IMR-90 (cell line): ENCODE measurements around the gene PSKH1. TPM values are rescaled to one million over a fixed set of nuclear protein-coding genes. Genes with fewer than 3 reads are reported as not detected.

Experiments used
- ATAC-seq: fragments of 200-7000 bp; cut with Tn5 transposase; 2 replicates; pipeline ENCODE4 v1.9.1; 2020; ENCODE audit warnings: low read depth, mild to moderate bottlenecking, moderate library complexity
- BruUV-seq: library from RNA; stranded (reverse); fragments of 400-500 nt; replicated peaks from 2 replicates; lab custom pipeline; 2021; lab: Mats Ljungman, UMichigan
- CTCF ChIA-PET: fragments of 300-600 bp; formaldehyde crosslinking; extraction: SDS; loops from one replicate; lab custom pipeline; 2021; ENCODE audit warnings: antibody characterized with exemption; lab: Yijun Ruan, JAX
- POLR2A ChIA-PET: fragments of 300-600 bp; sonication (Branson Sonifier 250); formaldehyde crosslinking; loops from one replicate; lab custom pipeline; 2022; ENCODE audit warnings: antibody characterized with exemption; ENCODE audit not compliant: unreplicated experiment; lab: Charles Lee
- DNase-seq: peaks from one replicate; pipeline ENCODE4 v3.0.0; 2013
- H2AFZ ChIP-seq: replicated peaks from 2 replicates; pipeline ENCODE3; 2013; ENCODE audit warnings: low read length, mild to moderate bottlenecking; ENCODE audit not compliant: poor library complexity
- H2AK5ac ChIP-seq: 2 replicates; pipeline ENCODE4 v1.6.1; 2013; ENCODE audit warnings: low read depth, low read length, inconsistent platforms
- H2AK9ac ChIP-seq: replicated peaks from 2 replicates; pipeline ENCODE3; 2013; ENCODE audit warnings: mild to moderate bottlenecking, low read depth, low read length, moderate library complexity; ENCODE audit not compliant: poor library complexity
- H2BK120ac ChIP-seq: 2 replicates; pipeline ENCODE4 v1.6.1; 2013; ENCODE audit warnings: low read depth, low read length, inconsistent platforms
- H2BK15ac ChIP-seq: 3 replicates; pipeline ENCODE4 v1.6.1; 2013; ENCODE audit warnings: low read depth, low read length, inconsistent platforms
- H2BK20ac ChIP-seq: 2 replicates; pipeline ENCODE4 v1.6.1; 2013; ENCODE audit warnings: low read depth, mild to moderate bottlenecking, inconsistent platforms, low read length, moderate library complexity
- H2BK5ac ChIP-seq: 2 replicates; pipeline ENCODE4 v1.6.1; 2013; ENCODE audit warnings: mild to moderate bottlenecking, low read depth, low read length, inconsistent platforms; ENCODE audit not compliant: poor library complexity, severe bottlenecking
- H3K14ac ChIP-seq: replicated peaks from 2 replicates; pipeline ENCODE4 v1.6.1; 2013; ENCODE audit warnings: low read depth, low read length, inconsistent platforms
- H3K18ac ChIP-seq: 2 replicates; pipeline ENCODE4 v1.6.1; 2013; ENCODE audit warnings: low read depth, low read length, control low read depth
- H3K23ac ChIP-seq: 2 replicates; pipeline ENCODE4 v1.6.1; 2013; ENCODE audit warnings: low read depth, low read length, inconsistent platforms
- H3K27ac ChIP-seq: 2 replicates; pipeline ENCODE4 v1.5.1; 2013; ENCODE audit warnings: mild to moderate bottlenecking, control low read depth, low read length; ENCODE audit not compliant: insufficient read depth
- H3K27me3 ChIP-seq: 2 replicates; pipeline ENCODE4 v1.6.1; 2013; ENCODE audit warnings: low read length; ENCODE audit not compliant: control insufficient read depth, insufficient read depth
- H3K36me3 ChIP-seq: 2 replicates; pipeline ENCODE4 v1.6.1; 2013; ENCODE audit warnings: low read length, mixed read lengths; ENCODE audit not compliant: control insufficient read depth, insufficient read depth
- H3K4ac ChIP-seq: 2 replicates; pipeline ENCODE4 v1.6.1; 2013; ENCODE audit warnings: low read depth, low read length, inconsistent platforms
- H3K4me1 ChIP-seq: 2 replicates; pipeline ENCODE4 v1.6.1; 2013; ENCODE audit warnings: low read length, mixed read lengths; ENCODE audit not compliant: control insufficient read depth, insufficient read depth
- H3K4me2 ChIP-seq: 2 replicates; pipeline ENCODE4 v1.6.1; 2013; ENCODE audit warnings: low read depth, mild to moderate bottlenecking, control low read depth, low read length, moderate library complexity
- H3K4me3 ChIP-seq: 2 replicates; pipeline ENCODE4 v1.5.1; 2013; ENCODE audit warnings: low read depth, mild to moderate bottlenecking, control low read depth, low read length, moderate library complexity; ENCODE audit not compliant: insufficient read depth
- H3K56ac ChIP-seq: 2 replicates; pipeline ENCODE4 v1.6.1; 2013; ENCODE audit warnings: low read length, inconsistent platforms; ENCODE audit not compliant: insufficient read depth; ENCODE audit errors: extremely low read depth
- H3K79me1 ChIP-seq, 2 experiments: 2 replicates each; pipeline ENCODE4 v1.6.1; 2013; ENCODE audit warnings: low read length in 2 of 2, inconsistent platforms in 1 of 2, low read depth in 1 of 2
- H3K9ac ChIP-seq: 2 replicates; pipeline ENCODE4 v1.6.1; 2013; ENCODE audit warnings: low read depth, low read length, control low read depth
- H3K9me1 ChIP-seq: 2 replicates; pipeline ENCODE4 v1.6.1; 2013; ENCODE audit warnings: low read length, inconsistent platforms; ENCODE audit not compliant: insufficient read depth
- H3K9me3 ChIP-seq: 2 replicates; pipeline ENCODE4 v1.6.1; 2013; ENCODE audit warnings: low read length; ENCODE audit not compliant: control insufficient read depth, insufficient read depth
- H4K20me1 ChIP-seq: 2 replicates; pipeline ENCODE4 v1.6.1; 2013; ENCODE audit warnings: low read length, inconsistent platforms; ENCODE audit not compliant: insufficient read depth
- H4K5ac ChIP-seq: 2 replicates; pipeline ENCODE4 v1.6.1; 2013; ENCODE audit warnings: mild to moderate bottlenecking, low read depth, low read length, control low read depth
- H4K8ac ChIP-seq, 2 experiments: 2 replicates each; pipeline ENCODE4 v1.6.1; 2013; ENCODE audit warnings: low read depth in 2 of 2, low read length in 2 of 2, control low read depth in 1 of 2, inconsistent platforms in 1 of 2
- H4K91ac ChIP-seq: 2 replicates; pipeline ENCODE4 v1.6.1; 2013; ENCODE audit warnings: low read depth, low read length, inconsistent platforms; ENCODE audit not compliant: insufficient read depth
- BHLHE40 ChIP-seq: fragments of 150-350 bp; IDR thresholded peaks from 2 replicates; pipeline ENCODE4 v1.6.1; 2016; ENCODE audit warnings: mild to moderate bottlenecking, low read depth, low read length
- CEBPB ChIP-seq: IDR thresholded peaks from 2 replicates; pipeline ENCODE4 v1.6.1; 2012; ENCODE audit warnings: low read depth, low read length, improper control_type of control experiment
- CHD1 ChIP-seq: IDR thresholded peaks from 2 replicates; pipeline ENCODE4 v1.6.1; 2012; ENCODE audit warnings: low read depth, low read length, improper control_type of control experiment
- ELK1 ChIP-seq: fragments of 150-350 bp; IDR thresholded peaks from 2 replicates; pipeline ENCODE4 v1.6.1; 2016; ENCODE audit warnings: low read depth, mild to moderate bottlenecking, low read length, moderate library complexity, borderline replicate concordance
- FOS ChIP-seq: fragments of 150-350 bp; IDR thresholded peaks from 2 replicates; pipeline ENCODE4 v1.6.1; 2016; ENCODE audit warnings: low read depth, low read length
- MAFK ChIP-seq: IDR thresholded peaks from 2 replicates; pipeline ENCODE4 v1.6.1; 2012; ENCODE audit warnings: low read depth, low read length, improper control_type of control experiment
- MAZ ChIP-seq: IDR thresholded peaks from 2 replicates; pipeline ENCODE4 v1.6.1; 2012; ENCODE audit warnings: low read depth, mild to moderate bottlenecking, low read length, improper control_type of control experiment, moderate library complexity, borderline replicate concordance
- MXI1 ChIP-seq: IDR thresholded peaks from 2 replicates; pipeline ENCODE4 v1.6.1; 2012; ENCODE audit warnings: low read depth, mild to moderate bottlenecking, low read length, moderate library complexity, borderline replicate concordance
- NFE2L2 ChIP-seq: fragments of 150-350 bp; IDR thresholded peaks from 2 replicates; pipeline ENCODE4 v1.6.1; 2016; ENCODE audit warnings: low read depth, mild to moderate bottlenecking, low read length
- POLR2A ChIP-seq: IDR thresholded peaks from 2 replicates; pipeline ENCODE4 v1.6.1; 2012; ENCODE audit warnings: mild to moderate bottlenecking, low read depth, low read length
- RAD21 ChIP-seq: IDR thresholded peaks from 2 replicates; pipeline ENCODE4 v1.6.1; 2012; ENCODE audit warnings: low read length, improper control_type of control experiment
- RCOR1 ChIP-seq: IDR thresholded peaks from 2 replicates; pipeline ENCODE4 v1.6.1; 2012; ENCODE audit warnings: mild to moderate bottlenecking, low read length, improper control_type of control experiment; ENCODE audit not compliant: insufficient replicate concordance
- RFX5 ChIP-seq: IDR thresholded peaks from 2 replicates; pipeline ENCODE4 v1.8.0; 2012; ENCODE audit warnings: low read depth, mild to moderate bottlenecking, low read length, moderate library complexity
- SMC3 ChIP-seq: fragments of 150-350 bp; IDR thresholded peaks from 2 replicates; pipeline ENCODE4 v1.6.1; 2016; ENCODE audit warnings: low read depth, mild to moderate bottlenecking, antibody characterized with exemption, low read length, moderate library complexity
- WGBS, 2 experiments: methylation state at CpG; one replicate each; pipeline versions ENCODE4 v1.1.5 to v1.1.7; 2013; ENCODE audit warnings: missing lambda C conversion rate in 2 of 2; ENCODE audit not compliant: insufficient read length in 1 of 2; ENCODE audit errors: extremely low coverage in 2 of 2; 5-methylcytosine and 5-hydroxymethylcytosine counted together
- dilution Hi-C: fragments of 300-500 bp; cut with HindIII; formaldehyde crosslinking; loops from one replicate; pipeline ENCODE4 v1.14.3; 2018; ENCODE audit warnings: low sequenced_read_pairs; ENCODE audit not compliant: unreplicated experiment
- in situ Hi-C: fragments of 300-500 bp; cut with MboI; formaldehyde crosslinking; loops from 3 replicates; pipeline ENCODE4 v1.14.3; 2019; ENCODE audit warnings: low sequenced_read_pairs, inconsistent platforms, mixed read lengths
- intact Hi-C: fragments of 100-400 bp; cut with micrococcal nuclease; formaldehyde crosslinking; loops from 2 replicates; pipeline ENCODE4 v1.10.0; 2022
- polyA plus RNA-seq, 3 experiments: library from polyadenylated mRNA; depleted of rRNA; stranded (reverse); fragments of >200 nt; gene quantifications; 2 replicates each; pipeline ENCODE4 v1.2.3, GENCODE V29; 2012; ENCODE audit warnings: low replicate concordance in 1 of 3
- total RNA-seq: library from RNA; depleted of rRNA; stranded (reverse); fragments of >200 nt; gene quantifications from 2 replicates; pipeline ENCODE4 v1.2.3, GENCODE V29; 2012
- TF ChIP-seq, protein P1 (sequence below): fragments of 150-350 bp; IDR thresholded peaks from 2 replicates; pipeline ENCODE4 v1.6.1; 2017; ENCODE audit warnings: mild to moderate bottlenecking, antibody characterized with exemption, low read length, low read depth
- TF ChIP-seq, protein P2 (sequence below): conservative IDR thresholded peaks from 2 replicates; pipeline ENCODE4 v1.5.1; 2012; ENCODE audit warnings: mild to moderate bottlenecking, low read depth, low read length, improper control_type of control experiment

The PSKH1 gene
- total and polyA plus RNA-seq, 2 of the 4 experiments (the other 2 are of a cell fraction): 11.5 to 26.7 TPM

- WGBS, 2 experiments: 88% methylated on average over 4 of the region's 12 CpGs; no CpG with 5 or more reads in 1 of the 2 experiments
- no TSS peak for BruUV-seq
- Histone ChIP-seq H2BK5ac (no peak overlapping the region), H3K56ac (no peak overlapping the region), H3K9ac (no peak overlapping the region), H2AK9ac (no peak overlapping the region), H3K36me3 (peaks cover 83% of the 10 kb centered on the region), H3K4me3 (no peak overlapping the region), H3K18ac (no peak overlapping the region), H3K4ac (no peak overlapping the region), H3K23ac (no peak overlapping the region), H3K9me3 (no peaks in the 10 kb centered on the region), H3K4me1 (peaks cover 3% of the 10 kb centered on the region), H3K4me2 (no peak overlapping the region), H2BK15ac (no peak overlapping the region), H4K20me1 (peaks cover 55% of the 10 kb centered on the region), H2BK20ac (no peak overlapping the region), H3K27me3 (no peaks in the 10 kb centered on the region), H4K8ac (no peak overlapping the region), H2AK5ac (no peak overlapping the region), H2AFZ (no peak overlapping the region), H4K91ac (no peak overlapping the region), H3K9me1 (peaks cover 11% of the 10 kb centered on the region), H2BK120ac (no peak overlapping the region), H3K14ac (no peak overlapping the region), H4K5ac (no peak overlapping the region), H3K79me1 (peaks cover 19 to 37% of the 10 kb centered on the region in 2 experiments), H3K27ac (no peak overlapping the region)
- ATAC-seq (no peak), DNase-seq (no peak)
- in situ Hi-C loops (no loop called here), dilution Hi-C loops (no loop called here), intact Hi-C loops (no loop called here)
- ChIA-PET POLR2A (interaction anchor here (0.6 kb wide), 1 partner anchor 8 kb away, joined by 5 read pairs; no protein-coding TSS in a partner anchor), CTCF (no interaction called here)
- TF ChIP-seq RFX5 (no peak), NFE2L2 (no peak), RCOR1 (no peak), POLR2A (no peak), CHD1 (no peak), RAD21 (no peak), MAFK (no peak), MAZ (no peak), ELK1 (no peak), CEBPB (no peak), FOS (no peak), BHLHE40 (no peak), MXI1 (no peak), SMC3 (no peak)
- TF ChIP-seq, protein P1, sequence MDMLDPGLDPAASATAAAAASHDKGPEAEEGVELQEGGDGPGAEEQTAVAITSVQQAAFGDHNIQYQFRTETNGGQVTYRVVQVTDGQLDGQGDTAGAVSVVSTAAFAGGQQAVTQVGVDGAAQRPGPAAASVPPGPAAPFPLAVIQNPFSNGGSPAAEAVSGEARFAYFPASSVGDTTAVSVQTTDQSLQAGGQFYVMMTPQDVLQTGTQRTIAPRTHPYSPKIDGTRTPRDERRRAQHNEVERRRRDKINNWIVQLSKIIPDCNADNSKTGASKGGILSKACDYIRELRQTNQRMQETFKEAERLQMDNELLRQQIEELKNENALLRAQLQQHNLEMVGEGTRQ: no peak
- TF ChIP-seq, protein P2, sequence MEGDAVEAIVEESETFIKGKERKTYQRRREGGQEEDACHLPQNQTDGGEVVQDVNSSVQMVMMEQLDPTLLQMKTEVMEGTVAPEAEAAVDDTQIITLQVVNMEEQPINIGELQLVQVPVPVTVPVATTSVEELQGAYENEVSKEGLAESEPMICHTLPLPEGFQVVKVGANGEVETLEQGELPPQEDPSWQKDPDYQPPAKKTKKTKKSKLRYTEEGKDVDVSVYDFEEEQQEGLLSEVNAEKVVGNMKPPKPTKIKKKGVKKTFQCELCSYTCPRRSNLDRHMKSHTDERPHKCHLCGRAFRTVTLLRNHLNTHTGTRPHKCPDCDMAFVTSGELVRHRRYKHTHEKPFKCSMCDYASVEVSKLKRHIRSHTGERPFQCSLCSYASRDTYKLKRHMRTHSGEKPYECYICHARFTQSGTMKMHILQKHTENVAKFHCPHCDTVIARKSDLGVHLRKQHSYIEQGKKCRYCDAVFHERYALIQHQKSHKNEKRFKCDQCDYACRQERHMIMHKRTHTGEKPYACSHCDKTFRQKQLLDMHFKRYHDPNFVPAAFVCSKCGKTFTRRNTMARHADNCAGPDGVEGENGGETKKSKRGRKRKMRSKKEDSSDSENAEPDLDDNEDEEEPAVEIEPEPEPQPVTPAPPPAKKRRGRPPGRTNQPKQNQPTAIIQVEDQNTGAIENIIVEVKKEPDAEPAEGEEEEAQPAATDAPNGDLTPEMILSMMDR: no peak
Observed at GRCh38 chr16:67879462-67879861, 13.6 kb upstream of the PSKH1 start.
